ENCODE data around the gene RXRA.

The RXRA gene

GRCh38 chr9:134411440-134412297 is 85.4 kb downstream of the RXRA start:
- no peak for TF ChIP-seq CTCF (IDR thresholded peaks at IDR 0.05; ENCODE audit: low read depth, low read length)

GRCh38 chr9:134412298-134412711 is 86.0 kb downstream of the RXRA start:
- no peak for DNase-seq (ENCODE audit: extremely low read depth, low read depth)
- no peak for TF ChIP-seq CTCF (IDR thresholded peaks at IDR 0.05; ENCODE audit: low read depth, low read length)

More at GRCh38 chr9:134411440-134412297, 85.4 kb downstream of the RXRA start:
- no peak for DNase-seq (ENCODE audit: extremely low read depth, low read depth)

- no peak for TF ChIP-seq CTCF (IDR thresholded peaks at IDR 0.05; ENCODE audit: low read depth, low read length)
- no peak for DNase-seq (ENCODE audit: extremely low read depth, low read depth)
Measured at GRCh38 chr9:134413112-134413715, 87.0 kb downstream of the RXRA start.

- TF ChIP-seq CTCF (IDR thresholded peaks at IDR 0.05; ENCODE audit: low read depth, low read length) = no peak
- DNase-seq (ENCODE audit: extremely low read depth, low read depth) = no peak
Measured at GRCh38 chr9:134413890-134414623, 87.8 kb downstream of the RXRA start.

GRCh38 chr9:134414900-134415425 is 88.7 kb downstream of the RXRA start:
- TF ChIP-seq CTCF (IDR thresholded peaks at IDR 0.05; ENCODE audit: low read depth, low read length) = no peak
- no peak for DNase-seq (ENCODE audit: extremely low read depth, low read depth)

GRCh38 chr9:134416385-134417015 is 90.2 kb downstream of the RXRA start:
- no peak for TF ChIP-seq CTCF (IDR thresholded peaks at IDR 0.05; ENCODE audit: low read depth, low read length)
- no peak for DNase-seq (ENCODE audit: extremely low read depth, low read depth)

All from AG09319 (cell line).